ENCODE data around the gene RIMS4.

GRCh38 chr20:44717986-44718385 is 92.4 kb downstream of the RIMS4 start:
- TF ChIP-seq, protein P1, sequence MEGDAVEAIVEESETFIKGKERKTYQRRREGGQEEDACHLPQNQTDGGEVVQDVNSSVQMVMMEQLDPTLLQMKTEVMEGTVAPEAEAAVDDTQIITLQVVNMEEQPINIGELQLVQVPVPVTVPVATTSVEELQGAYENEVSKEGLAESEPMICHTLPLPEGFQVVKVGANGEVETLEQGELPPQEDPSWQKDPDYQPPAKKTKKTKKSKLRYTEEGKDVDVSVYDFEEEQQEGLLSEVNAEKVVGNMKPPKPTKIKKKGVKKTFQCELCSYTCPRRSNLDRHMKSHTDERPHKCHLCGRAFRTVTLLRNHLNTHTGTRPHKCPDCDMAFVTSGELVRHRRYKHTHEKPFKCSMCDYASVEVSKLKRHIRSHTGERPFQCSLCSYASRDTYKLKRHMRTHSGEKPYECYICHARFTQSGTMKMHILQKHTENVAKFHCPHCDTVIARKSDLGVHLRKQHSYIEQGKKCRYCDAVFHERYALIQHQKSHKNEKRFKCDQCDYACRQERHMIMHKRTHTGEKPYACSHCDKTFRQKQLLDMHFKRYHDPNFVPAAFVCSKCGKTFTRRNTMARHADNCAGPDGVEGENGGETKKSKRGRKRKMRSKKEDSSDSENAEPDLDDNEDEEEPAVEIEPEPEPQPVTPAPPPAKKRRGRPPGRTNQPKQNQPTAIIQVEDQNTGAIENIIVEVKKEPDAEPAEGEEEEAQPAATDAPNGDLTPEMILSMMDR (IDR thresholded peaks at IDR 0.05), result peak; percentile 52
- TF ChIP-seq EZH2 (IDR thresholded peaks at IDR 0.05), result no peak

Data from neural progenitor cell (in vitro differentiated cells).